Activated naive CD4-positive, alpha-beta T cell treated with anti-CD3 and anti-CD28 coated beads for 36 hours (primary cell): ENCODE data around the gene DOCK9. TPM values are rescaled to one million over a fixed set of nuclear protein-coding genes. Genes with fewer than 3 reads are reported as not detected.
A peak's percentile ranks its signal among the peaks of the same experiment; 100 is the strongest.

Experiments
- CTCF ChIA-PET: fragments of 350-600 bp; sonication (Branson Sonifier 250); formaldehyde crosslinking; loops from one replicate; lab custom pipeline; 2021; ENCODE audit warnings: antibody characterized with exemption; lab: Charles Lee
- DNase-seq: peaks from one replicate; pipeline ENCODE4 v3.0.0-alpha.2; 2020
- H3K27ac Mint-ChIP-seq: one replicate; pipeline ENCODE4 v1.8.0; 2021; ENCODE audit warnings: mild to moderate bottlenecking, mixed read lengths
- H3K27me3 Mint-ChIP-seq: one replicate; pipeline ENCODE4 v1.8.0; 2021; ENCODE audit warnings: low read depth, mixed read lengths
- H3K36me3 Mint-ChIP-seq: one replicate; pipeline ENCODE4 v1.8.0; 2021; ENCODE audit warnings: low read depth, mixed read lengths
- H3K4me1 Mint-ChIP-seq: one replicate; pipeline ENCODE4 v1.8.0; 2021; ENCODE audit warnings: low read depth, mixed read lengths
- H3K4me3 Mint-ChIP-seq: one replicate; pipeline ENCODE4 v1.8.0; 2021; ENCODE audit warnings: mild to moderate bottlenecking, moderate library complexity, mixed read lengths
- H3K9me3 Mint-ChIP-seq: one replicate; pipeline ENCODE4 v1.8.0; 2021; ENCODE audit warnings: mixed read lengths
- intact Hi-C: fragments of 100-400 bp; cut with micrococcal nuclease; formaldehyde crosslinking; loops from one replicate; pipeline ENCODE4 v1.15.1; 2023
- total RNA-seq, 2 experiments: library from RNA; stranded (reverse); gene quantifications; one replicate each; pipeline ENCODE4 v1.2.3, GENCODE V29; 2021

The DOCK9 gene
- total RNA-seq, 2 experiments from 2014 or later = 38.3 to 42.1 TPM

GRCh38 chr13:98877466-98877865 is 100.4 kb downstream of the DOCK9 start:
- intact Hi-C loops = loop anchor here (5.0 kb wide), 1 partner anchor 390 kb away; no protein-coding TSS in a partner anchor

GRCh38 chr13:98875146-98875729 is 102.6 kb downstream of the DOCK9 start:
- peaks cover 47% of the 10 kb centered on the region for H3K36me3 Mint-ChIP-seq
- peak overlapping the region; percentile 10 for H3K27ac Mint-ChIP-seq
- H3K27me3 Mint-ChIP-seq = no peaks in the 10 kb centered on the region
- H3K9me3 Mint-ChIP-seq = peaks cover 7% of the 10 kb centered on the region
- no peak for DNase-seq
- peaks cover 23% of the 10 kb centered on the region for H3K4me1 Mint-ChIP-seq
- intact Hi-C loops = loop anchor here (2.0 to 5.0 kb wide), 3 partner anchors 36 to 392 kb away; no protein-coding TSS in a partner anchor
- CTCF ChIA-PET = interaction anchor here (1.2 kb wide), 1 partner anchor 11 kb away, joined by 3 read pairs; no protein-coding TSS in a partner anchor
- no peak overlapping the region for H3K4me3 Mint-ChIP-seq

More at GRCh38 chr13:98877466-98877865, 100.4 kb downstream of the DOCK9 start:
- CTCF ChIA-PET = no interaction called here
- H3K9me3 Mint-ChIP-seq = peaks cover 7% of the 10 kb centered on the region
- peaks cover 18% of the 10 kb centered on the region for H3K4me1 Mint-ChIP-seq
- peaks cover 50% of the 10 kb centered on the region for H3K36me3 Mint-ChIP-seq
- H3K27ac Mint-ChIP-seq = no peak overlapping the region
- no peak overlapping the region for H3K4me3 Mint-ChIP-seq
- DNase-seq = no peak
- no peaks in the 10 kb centered on the region for H3K27me3 Mint-ChIP-seq

GRCh38 chr13:98874029-98874397 is 103.9 kb downstream of the DOCK9 start:
- intact Hi-C loops = loop anchor here (2.0 kb wide), 2 partner anchors 37 to 203 kb away; no protein-coding TSS in a partner anchor
- Mint-ChIP-seq H3K9me3 (peaks cover 7% of the 10 kb centered on the region), H3K36me3 (peaks cover 47% of the 10 kb centered on the region), H3K4me3 (no peak overlapping the region), H3K27me3 (no peaks in the 10 kb centered on the region), H3K27ac (no peak overlapping the region), H3K4me1 (peaks cover 24% of the 10 kb centered on the region)
- CTCF ChIA-PET = interaction anchor here (0.8 to 2.3 kb wide), 5 partner anchors 10 to 169 kb away, joined by 3 to 6 read pairs (median 3); no protein-coding TSS in a partner anchor
- peak; percentile 31 for DNase-seq

- H3K4me1 Mint-ChIP-seq = peaks cover 24% of the 10 kb centered on the region
These were observed 104.4 kb downstream of the DOCK9 start for GRCh38 chr13:98873377-98874028.

GRCh38 chr13:98871727-98872126 is 106.1 kb downstream of the DOCK9 start:
- intact Hi-C loops = no loop called here
- DNase-seq = no peak
- Mint-ChIP-seq H3K4me3 (no peak overlapping the region), H3K27me3 (no peaks in the 10 kb centered on the region), H3K9me3 (peaks cover 7% of the 10 kb centered on the region), H3K36me3 (peaks cover 44% of the 10 kb centered on the region), H3K27ac (no peak overlapping the region), H3K4me1 (peaks cover 24% of the 10 kb centered on the region)
- CTCF ChIA-PET = no interaction called here

More at GRCh38 chr13:98873377-98874028, 104.4 kb downstream of the DOCK9 start:
- intact Hi-C loops = loop anchor here (2.0 kb wide), 2 partner anchors 37 to 203 kb away; no protein-coding TSS in a partner anchor
- peak; percentile 13 for DNase-seq
- no peak overlapping the region for H3K27ac Mint-ChIP-seq
- H3K4me3 Mint-ChIP-seq = no peak overlapping the region
- CTCF ChIA-PET = interaction anchor here (0.9 to 2.3 kb wide), 2 partner anchors 121 to 161 kb away, joined by 3 to 6 read pairs; no protein-coding TSS in a partner anchor
- peaks cover 45% of the 10 kb centered on the region for H3K36me3 Mint-ChIP-seq
- H3K9me3 Mint-ChIP-seq = peaks cover 7% of the 10 kb centered on the region
- H3K27me3 Mint-ChIP-seq = no peaks in the 10 kb centered on the region

GRCh38 chr13:98869408-98870090 is 108.3 kb downstream of the DOCK9 start:
- CTCF ChIA-PET = interaction anchor here (0.8 to 2.6 kb wide), 21 partner anchors 11 to 396 kb away, joined by 3 to 14 read pairs (median 4); no protein-coding TSS in a partner anchor
- H3K27ac Mint-ChIP-seq = no peak overlapping the region

GRCh38 chr13:98868932-98869331 is 108.9 kb downstream of the DOCK9 start:
- Mint-ChIP-seq H3K4me1 (peaks cover 8% of the 10 kb centered on the region), H3K4me3 (no peak overlapping the region), H3K27me3 (no peaks in the 10 kb centered on the region), H3K36me3 (peaks cover 45% of the 10 kb centered on the region), H3K27ac (no peak overlapping the region), H3K9me3 (peaks cover 6% of the 10 kb centered on the region)
- no peak for DNase-seq
- intact Hi-C loops = loop anchor here (1.0 kb wide), 1 partner anchor 165 kb away; no protein-coding TSS in a partner anchor
- CTCF ChIA-PET = interaction anchor here (0.8 to 2.6 kb wide), 16 partner anchors 12 to 397 kb away, joined by 3 to 14 read pairs (median 4); no protein-coding TSS in a partner anchor

More at GRCh38 chr13:98869408-98870090, 108.3 kb downstream of the DOCK9 start:
- no peak for DNase-seq
- Mint-ChIP-seq H3K4me3 (no peak overlapping the region), H3K36me3 (peaks cover 46% of the 10 kb centered on the region), H3K4me1 (peaks cover 11% of the 10 kb centered on the region), H3K9me3 (peaks cover 7% of the 10 kb centered on the region), H3K27me3 (no peaks in the 10 kb centered on the region)
- intact Hi-C loops = loop anchor here (1.0 kb wide), 1 partner anchor 165 kb away; no protein-coding TSS in a partner anchor

GRCh38 chr13:98866882-98867281 is 111.0 kb downstream of the DOCK9 start:
- no peaks in the 10 kb centered on the region for H3K9me3 Mint-ChIP-seq
- no peaks in the 10 kb centered on the region for H3K27me3 Mint-ChIP-seq
- no peak for DNase-seq
- peaks cover 6% of the 10 kb centered on the region for H3K4me1 Mint-ChIP-seq
- peaks cover 37% of the 10 kb centered on the region for H3K36me3 Mint-ChIP-seq
- CTCF ChIA-PET = interaction anchor here (0.9 to 1.9 kb wide), 5 partner anchors 23 to 399 kb away, joined by 3 to 6 read pairs (median 4); no protein-coding TSS in a partner anchor
- H3K27ac Mint-ChIP-seq = no peak overlapping the region
- no peak overlapping the region for H3K4me3 Mint-ChIP-seq
- intact Hi-C loops = no loop called here

GRCh38 chr13:98860491-98860890 is 117.4 kb downstream of the DOCK9 start:
- Mint-ChIP-seq H3K9me3 (no peaks in the 10 kb centered on the region), H3K27ac (no peak overlapping the region), H3K4me3 (no peak overlapping the region), H3K27me3 (no peaks in the 10 kb centered on the region), H3K4me1 (no peaks in the 10 kb centered on the region), H3K36me3 (peaks cover 35% of the 10 kb centered on the region)
- CTCF ChIA-PET = interaction anchor here (1.4 kb wide), 1 partner anchor 20 kb away, joined by 3 read pairs; no protein-coding TSS in a partner anchor
- intact Hi-C loops = no loop called here
- no peak for DNase-seq

GRCh38 chr13:98858191-98858590 is 119.7 kb downstream of the DOCK9 start:
- CTCF ChIA-PET = interaction anchor here (0.8 kb wide), 1 partner anchor 22 kb away, joined by 3 read pairs; no protein-coding TSS in a partner anchor
- no peaks in the 10 kb centered on the region for H3K27me3 Mint-ChIP-seq
- H3K9me3 Mint-ChIP-seq = no peaks in the 10 kb centered on the region
- no peak for DNase-seq
- no peak overlapping the region for H3K4me3 Mint-ChIP-seq
- peaks cover 37% of the 10 kb centered on the region for H3K36me3 Mint-ChIP-seq
- intact Hi-C loops = no loop called here
- no peak overlapping the region for H3K27ac Mint-ChIP-seq
- H3K4me1 Mint-ChIP-seq = peaks cover 11% of the 10 kb centered on the region

GRCh38 chr13:98856983-98857382 is 120.9 kb downstream of the DOCK9 start:
- CTCF ChIA-PET = interaction anchor here (1.2 kb wide), 1 partner anchor 12 kb away, joined by 3 read pairs; no protein-coding TSS in a partner anchor
- H3K4me1 Mint-ChIP-seq = peaks cover 13% of the 10 kb centered on the region
- no peaks in the 10 kb centered on the region for H3K27me3 Mint-ChIP-seq
- no peak for DNase-seq
- no peaks in the 10 kb centered on the region for H3K9me3 Mint-ChIP-seq
- intact Hi-C loops = no loop called here
- no peak overlapping the region for H3K4me3 Mint-ChIP-seq
- peaks cover 28% of the 10 kb centered on the region for H3K36me3 Mint-ChIP-seq
- no peak overlapping the region for H3K27ac Mint-ChIP-seq
